ENCODE results near the gene TRIML1.

Gene TRIML1

GRCh38 chr4:188138227-188138626 lies 1.0 kb upstream of the TRIML1 start:
- H3K9me3 ChIP-seq (ENCODE audit: control insufficient read depth, insufficient read depth, low read depth, low read length) = no peaks in the 10 kb centered on the region
- POLR2A ChIA-PET = no interaction called here

GRCh38 chr4:188139671-188140070 lies 430 bp downstream of the TRIML1 start:
- POLR2A ChIA-PET = no interaction called here
- H3K27ac ChIP-seq (ENCODE audit: extremely low read depth, low read depth, low read length) = no peak overlapping the region
- H3K9me3 ChIP-seq (ENCODE audit: control insufficient read depth, insufficient read depth, low read depth, low read length) = no peaks in the 10 kb centered on the region
- no peaks in the 10 kb centered on the region for H3K36me3 ChIP-seq (ENCODE audit: control insufficient read depth in 2 of 2, insufficient read depth in 1 of 2, low read length in 2 of 2)
- CTCF ChIA-PET = no interaction called here
- H3K4me3 ChIP-seq (ENCODE audit: low read depth, low read length) = no peak overlapping the region
- H3K4me1 ChIP-seq (ENCODE audit: control insufficient read depth, insufficient read depth, low read length) = no peaks in the 10 kb centered on the region
- no peak for TF ChIP-seq ZNF561 (tag by site-specific recombination; IDR thresholded peaks at IDR 0.05; ENCODE audit: borderline replicate concordance)
- no peak for TF ChIP-seq ZNF133 (tag by site-specific recombination; IDR thresholded peaks at IDR 0.05)
- TF ChIP-seq ZNF221 (tag by site-specific recombination; IDR thresholded peaks at IDR 0.05; ENCODE audit: borderline replicate concordance) = no peak
- TF ChIP-seq KLF9 (tag by site-specific recombination; IDR thresholded peaks at IDR 0.05; ENCODE audit: low read depth) = no peak
- TF ChIP-seq ZNF266 (tag by site-specific recombination; IDR thresholded peaks at IDR 0.05; ENCODE audit: low read depth) = no peak
- no peak for TF ChIP-seq ZFP37 (tag by site-specific recombination; IDR thresholded peaks at IDR 0.05)
- no peak for TF ChIP-seq ZIC2 (tag by site-specific recombination; IDR thresholded peaks at IDR 0.05)
- no peak for TF ChIP-seq SP2 (tag by site-specific recombination; IDR thresholded peaks at IDR 0.05)
- TF ChIP-seq PBX3 (CRISPR knock-in tag; IDR thresholded peaks at IDR 0.05) = no peak
- TF ChIP-seq HOXC10 (CRISPR knock-in tag; IDR thresholded peaks at IDR 0.05) = no peak
- TF ChIP-seq ZNF16 (tag by site-specific recombination; IDR thresholded peaks at IDR 0.05; ENCODE audit: low read depth) = no peak
- no peak for TF ChIP-seq ZNF747 (tag by site-specific recombination; IDR thresholded peaks at IDR 0.05)
- no peak for TF ChIP-seq ZNF174 (tag by site-specific recombination; IDR thresholded peaks at IDR 0.05)

More at GRCh38 chr4:188138227-188138626, 1.0 kb upstream of the TRIML1 start:
- CTCF ChIA-PET = no interaction called here
- no peak overlapping the region for H3K4me3 ChIP-seq (ENCODE audit: low read depth, low read length)
- H3K27ac ChIP-seq (ENCODE audit: extremely low read depth, low read depth, low read length) = no peak overlapping the region
- H3K36me3 ChIP-seq (ENCODE audit: control insufficient read depth in 2 of 2, insufficient read depth in 1 of 2, low read length in 2 of 2) = no peaks in the 10 kb centered on the region
- TF ChIP-seq GLI4 (tag by site-specific recombination; IDR thresholded peaks at IDR 0.05) (no peak), ZNF664 (tag by site-specific recombination; IDR thresholded peaks at IDR 0.05) (no peak), ZNF610 (tag by site-specific recombination; IDR thresholded peaks at IDR 0.05; ENCODE audit: borderline replicate concordance) (no peak), PRDM1 (tag by site-specific recombination; IDR thresholded peaks at IDR 0.05) (no peak), CTCF (tag by site-specific recombination; IDR thresholded peaks at IDR 0.05) (no peak), ZNF510 (tag by site-specific recombination; IDR thresholded peaks at IDR 0.05; ENCODE audit: insufficient replicate concordance) (no peak), ZSCAN16 (tag by site-specific recombination; IDR thresholded peaks at IDR 0.05) (no peak), ZNF266 (tag by site-specific recombination; IDR thresholded peaks at IDR 0.05; ENCODE audit: low read depth) (no peak), ZNF544 (tag by site-specific recombination; IDR thresholded peaks at IDR 0.05) (no peak), ZNF621 (tag by site-specific recombination; IDR thresholded peaks at IDR 0.05) (no peak), KLF16 (tag by site-specific recombination; IDR thresholded peaks at IDR 0.05) (no peak), ATF2 (tag by site-specific recombination; IDR thresholded peaks at IDR 0.05; ENCODE audit: low read depth) (no peak), ZNF433 (tag by site-specific recombination; IDR thresholded peaks at IDR 0.05; ENCODE audit: low read depth) (no peak), ZNF112 (tag by site-specific recombination; IDR thresholded peaks at IDR 0.05) (no peak), ZNF549 (tag by site-specific recombination; IDR thresholded peaks at IDR 0.05) (no peak), ZNF121 (tag by site-specific recombination; IDR thresholded peaks at IDR 0.05) (no peak), ZNF501 (tag by site-specific recombination; IDR thresholded peaks at IDR 0.05) (no peak), ZNF24 (tag by site-specific recombination; IDR thresholded peaks at IDR 0.05) (no peak), SALL2 (tag by site-specific recombination; IDR thresholded peaks at IDR 0.05; ENCODE audit: borderline replicate concordance) (no peak)
- TF ChIP-seq, protein P1, sequence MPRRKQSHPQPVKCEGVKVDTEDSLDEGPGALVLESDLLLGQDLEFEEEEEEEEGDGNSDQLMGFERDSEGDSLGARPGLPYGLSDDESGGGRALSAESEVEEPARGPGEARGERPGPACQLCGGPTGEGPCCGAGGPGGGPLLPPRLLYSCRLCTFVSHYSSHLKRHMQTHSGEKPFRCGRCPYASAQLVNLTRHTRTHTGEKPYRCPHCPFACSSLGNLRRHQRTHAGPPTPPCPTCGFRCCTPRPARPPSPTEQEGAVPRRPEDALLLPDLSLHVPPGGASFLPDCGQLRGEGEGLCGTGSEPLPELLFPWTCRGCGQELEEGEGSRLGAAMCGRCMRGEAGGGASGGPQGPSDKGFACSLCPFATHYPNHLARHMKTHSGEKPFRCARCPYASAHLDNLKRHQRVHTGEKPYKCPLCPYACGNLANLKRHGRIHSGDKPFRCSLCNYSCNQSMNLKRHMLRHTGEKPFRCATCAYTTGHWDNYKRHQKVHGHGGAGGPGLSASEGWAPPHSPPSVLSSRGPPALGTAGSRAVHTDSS (tag by site-specific recombination; IDR thresholded peaks at IDR 0.05) = no peak
- H3K4me1 ChIP-seq (ENCODE audit: control insufficient read depth, insufficient read depth, low read length) = no peaks in the 10 kb centered on the region
